Body of pancreas (tissue), 4 donors: ENCODE data around the gene PATJ.

Experiments used
- POLR2A ChIP-seq, 3 donors: fragments of 450-650 bp; IDR thresholded peaks; one replicate each; pipeline ENCODE4 v1.6.1; 2016; ENCODE audit warnings: antibody characterized with exemption in 3 of 3, mild to moderate bottlenecking in 2 of 3
- TF ChIP-seq, protein P1 (sequence below), 7 experiments: fragments of 450-650 bp in 4 of 7; fragments of 200-600 bp in 3 of 7; sonication (generic) in 3 of 7; IDR thresholded peaks; one replicate each; pipeline ENCODE4 v1.5.1; 2016 to 2019; ENCODE audit warnings: antibody characterized with exemption in 7 of 7

DNA sequence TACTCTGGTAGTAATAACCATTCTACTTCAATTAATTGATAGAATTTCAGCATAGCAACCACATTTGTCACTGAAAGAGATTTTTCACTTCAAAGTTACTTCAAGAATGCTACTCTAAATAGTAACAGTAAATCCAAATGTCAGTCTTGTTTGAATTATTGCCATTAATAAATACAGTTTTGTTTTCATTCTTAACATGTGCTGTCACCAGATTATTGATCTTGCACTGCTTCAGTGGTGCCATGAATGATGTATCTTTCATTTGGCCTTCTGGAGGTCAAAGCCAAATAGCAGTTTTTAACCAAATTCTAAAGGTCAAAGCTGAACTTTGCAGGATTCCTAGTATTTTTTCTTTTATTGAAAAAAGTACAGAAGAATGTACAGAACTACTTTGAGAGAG, 199.5 kb downstream of the PATJ start:
- TF ChIP-seq, protein P1, sequence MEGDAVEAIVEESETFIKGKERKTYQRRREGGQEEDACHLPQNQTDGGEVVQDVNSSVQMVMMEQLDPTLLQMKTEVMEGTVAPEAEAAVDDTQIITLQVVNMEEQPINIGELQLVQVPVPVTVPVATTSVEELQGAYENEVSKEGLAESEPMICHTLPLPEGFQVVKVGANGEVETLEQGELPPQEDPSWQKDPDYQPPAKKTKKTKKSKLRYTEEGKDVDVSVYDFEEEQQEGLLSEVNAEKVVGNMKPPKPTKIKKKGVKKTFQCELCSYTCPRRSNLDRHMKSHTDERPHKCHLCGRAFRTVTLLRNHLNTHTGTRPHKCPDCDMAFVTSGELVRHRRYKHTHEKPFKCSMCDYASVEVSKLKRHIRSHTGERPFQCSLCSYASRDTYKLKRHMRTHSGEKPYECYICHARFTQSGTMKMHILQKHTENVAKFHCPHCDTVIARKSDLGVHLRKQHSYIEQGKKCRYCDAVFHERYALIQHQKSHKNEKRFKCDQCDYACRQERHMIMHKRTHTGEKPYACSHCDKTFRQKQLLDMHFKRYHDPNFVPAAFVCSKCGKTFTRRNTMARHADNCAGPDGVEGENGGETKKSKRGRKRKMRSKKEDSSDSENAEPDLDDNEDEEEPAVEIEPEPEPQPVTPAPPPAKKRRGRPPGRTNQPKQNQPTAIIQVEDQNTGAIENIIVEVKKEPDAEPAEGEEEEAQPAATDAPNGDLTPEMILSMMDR (IDR thresholded peaks at IDR 0.05), result no peak
- TF ChIP-seq POLR2A (IDR thresholded peaks at IDR 0.05), result no peak
